Stimulated activated CD4-positive, alpha-beta T cell treated with anti-CD3 and anti-CD28 coated beads, Interleukin-1b, Interleukin-23, amount 100 ng/mL, for 4 hours (primary cell): ENCODE measurements around the gene NR6A1.

ENCODE experiments used
- DNase-seq, 2 donors: peaks; one replicate each; pipeline ENCODE4 v3.0.0-alpha.2; 2020; ENCODE audit warnings: low read depth in 2 of 2

Gene NR6A1

GRCh38 chr9:124526174-124526573 lies 244.9 kb downstream of the NR6A1 start:
- no peak for DNase-seq

GRCh38 chr9:124522121-124523098 lies 248.7 kb downstream of the NR6A1 start:
- no peak for DNase-seq

- no peak for DNase-seq
Observed at GRCh38 chr9:124521142-124521541, 250.0 kb downstream of the NR6A1 start.

- no peak for DNase-seq
Observed at GRCh38 chr9:124520206-124520596, 250.9 kb downstream of the NR6A1 start.

GRCh38 chr9:124518116-124518515 lies 253.0 kb downstream of the NR6A1 start:
- no peak for DNase-seq

GRCh38 chr9:124517600-124517999 lies 253.5 kb downstream of the NR6A1 start:
- no peak for DNase-seq

GRCh38 chr9:124514874-124515273 lies 256.2 kb downstream of the NR6A1 start:
- no peak for DNase-seq

- DNase-seq = no peak
Observed at GRCh38 chr9:124514125-124514524, 257.0 kb downstream of the NR6A1 start.

- DNase-seq = no peak
Observed at GRCh38 chr9:124513376-124513994, 257.6 kb downstream of the NR6A1 start.

GRCh38 chr9:124512806-124513204 lies 258.3 kb downstream of the NR6A1 start:
- no peak for DNase-seq

- DNase-seq = no peak
Observed at GRCh38 chr9:124511891-124512805, 259.0 kb downstream of the NR6A1 start.

- DNase-seq = no peak
Observed at GRCh38 chr9:124511426-124511840, 259.7 kb downstream of the NR6A1 start.

- no peak for DNase-seq
Observed at GRCh38 chr9:124510650-124511425, 260.3 kb downstream of the NR6A1 start.

- DNase-seq = no peak
Observed at GRCh38 chr9:124507880-124508423, 263.2 kb downstream of the NR6A1 start.

- DNase-seq = no peak
Observed at GRCh38 chr9:124506931-124507879, 263.9 kb downstream of the NR6A1 start, which contains the start of gene NR5A1. Gene NR5A1 (minus strand): TSS chr9:124507399. CDS start chr9:124503395, 4,004 bp downstream.

- DNase-seq = no peak
Observed at GRCh38 chr9:124506433-124506832, 264.7 kb downstream of the NR6A1 start.

- DNase-seq = no peak
Observed at GRCh38 chr9:124505901-124506346, 265.2 kb downstream of the NR6A1 start.

- DNase-seq = no peak
Observed at GRCh38 chr9:124505006-124505900, 265.9 kb downstream of the NR6A1 start.
